Muscle layer of colon (tissue), 2 donors: ENCODE measurements around the gene MYL4.

Experiments
- H3K27ac ChIP-seq: one replicate; pipeline ENCODE4 v1.7.0; 2013; ENCODE audit warnings: low read depth, mild to moderate bottlenecking, low read length, moderate library complexity
- H3K27me3 ChIP-seq, 2 donors: one replicate each; pipeline ENCODE4 v1.7.0; 2013; ENCODE audit warnings: low read length in 2 of 2, mild to moderate bottlenecking in 2 of 2; ENCODE audit not compliant: insufficient read depth in 2 of 2, control insufficient read depth in 1 of 2
- H3K36me3 ChIP-seq: one replicate; pipeline ENCODE4 v1.7.0; 2013; ENCODE audit warnings: mild to moderate bottlenecking, low read length; ENCODE audit not compliant: insufficient read depth
- H3K4me1 ChIP-seq: one replicate; pipeline ENCODE4 v1.7.0; 2013; ENCODE audit warnings: mild to moderate bottlenecking, low read length; ENCODE audit not compliant: insufficient read depth
- H3K4me3 ChIP-seq, 2 donors: one replicate each; pipeline ENCODE4 v1.7.0; 2013; ENCODE audit warnings: low read length in 2 of 2, low read depth in 1 of 2, mild to moderate bottlenecking in 1 of 2, moderate library complexity in 1 of 2
- H3K9ac ChIP-seq: one replicate; pipeline ENCODE4 v1.7.0; 2013; ENCODE audit warnings: low read length
- H3K9me3 ChIP-seq: one replicate; pipeline ENCODE4 v1.7.0; 2013; ENCODE audit warnings: mild to moderate bottlenecking, low read length
- donor health status: abdominal sarcoma.
- donor health status: Adenocarcinoma of cecum.

The MYL4 gene

DNA sequence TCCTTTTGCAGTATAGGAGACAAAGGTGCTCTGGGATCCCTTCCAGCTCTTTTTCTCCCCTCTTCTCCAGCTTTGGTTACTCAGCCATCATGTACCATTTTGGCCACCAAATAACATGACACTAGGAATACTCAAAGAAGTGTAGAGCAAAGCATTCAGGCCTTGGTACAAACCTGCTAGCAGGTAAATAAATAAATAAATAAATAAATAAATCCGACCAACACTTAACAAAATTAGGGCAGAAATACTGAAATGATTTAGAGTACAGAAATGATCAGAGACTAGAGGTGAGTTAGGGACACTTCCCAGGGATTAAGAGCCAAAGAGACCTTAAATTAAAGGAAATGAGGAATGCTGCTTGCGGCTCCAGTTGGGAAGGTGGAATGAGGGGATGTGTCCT, 26.8 kb downstream of the MYL4 start:
- H3K27ac ChIP-seq: no peak overlapping the region
- no peaks in the 10 kb centered on the region for H3K36me3 ChIP-seq
- H3K9me3 ChIP-seq: no peaks in the 10 kb centered on the region
- no peak overlapping the region for H3K9ac ChIP-seq
- H3K27me3 ChIP-seq: no peaks in the 10 kb centered on the region
- no peak overlapping the region for H3K4me3 ChIP-seq
- H3K4me1 ChIP-seq: peaks cover 16% of the 10 kb centered on the region

GRCh38 chr17:47237841-47238240, 28.7 kb downstream of the MYL4 start:
- H3K27me3 ChIP-seq: no peaks in the 10 kb centered on the region
- no peak overlapping the region for H3K9ac ChIP-seq
- H3K36me3 ChIP-seq: no peaks in the 10 kb centered on the region
- H3K4me3 ChIP-seq: no peak overlapping the region
- no peak overlapping the region for H3K27ac ChIP-seq
- peaks cover 16% of the 10 kb centered on the region for H3K4me1 ChIP-seq
- H3K9me3 ChIP-seq: no peaks in the 10 kb centered on the region

GRCh38 chr17:47238321-47239010, 29.3 kb downstream of the MYL4 start:
- no peaks in the 10 kb centered on the region for H3K36me3 ChIP-seq
- no peaks in the 10 kb centered on the region for H3K27me3 ChIP-seq
- no peak overlapping the region for H3K27ac ChIP-seq
- peaks cover 16% of the 10 kb centered on the region for H3K4me1 ChIP-seq
- no peak overlapping the region for H3K9ac ChIP-seq
- no peaks in the 10 kb centered on the region for H3K9me3 ChIP-seq
- H3K4me3 ChIP-seq: no peak overlapping the region

- Histone ChIP-seq H3K36me3 (no peaks in the 10 kb centered on the region), H3K9me3 (no peaks in the 10 kb centered on the region), H3K4me1 (peaks cover 21% of the 10 kb centered on the region), H3K4me3 (no peak overlapping the region), H3K27me3 (no peaks in the 10 kb centered on the region), H3K9ac (no peak overlapping the region), H3K27ac (peak overlapping the region; percentile 44)
These were observed 30.4 kb downstream of the MYL4 start for GRCh38 chr17:47239619-47239966.

DNA sequence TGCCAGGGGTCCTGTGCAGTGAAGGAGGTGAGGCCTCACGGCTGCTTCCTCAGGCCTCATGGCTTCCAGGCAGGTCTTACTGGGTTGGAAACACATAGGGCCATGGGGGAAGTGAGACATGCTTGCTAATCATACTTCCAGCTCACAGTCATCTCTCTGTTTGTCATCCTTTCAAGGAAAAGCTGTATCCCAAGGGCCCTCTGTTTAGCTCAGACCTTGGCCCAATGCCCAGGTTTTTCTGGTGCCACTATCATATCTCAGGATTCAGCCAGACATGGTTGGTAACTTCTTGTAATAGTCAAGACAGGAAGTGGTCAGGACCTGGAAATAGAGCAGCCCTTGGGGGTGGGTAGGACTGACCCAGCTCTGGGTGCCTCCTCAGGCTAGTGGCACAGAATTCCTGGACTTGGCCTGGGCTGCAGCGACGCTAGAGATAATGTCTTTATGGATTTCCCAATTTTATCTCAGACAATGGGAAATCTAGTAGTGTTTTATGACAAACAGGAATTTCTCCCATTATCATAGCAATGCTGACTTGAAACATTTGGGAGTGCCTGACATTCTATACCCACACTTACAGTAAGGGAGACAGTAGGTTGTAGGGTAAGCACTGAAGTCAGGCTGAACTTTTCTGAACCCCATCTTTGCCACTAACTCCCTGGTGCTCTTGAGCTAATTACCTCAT, 31.0 kb downstream of the MYL4 start:
- Histone ChIP-seq H3K9ac (no peak overlapping the region), H3K4me3 (no peak overlapping the region), H3K9me3 (no peaks in the 10 kb centered on the region), H3K4me1 (peaks cover 21% of the 10 kb centered on the region), H3K27me3 (no peaks in the 10 kb centered on the region), H3K36me3 (no peaks in the 10 kb centered on the region), H3K27ac (peak overlapping the region; percentile 44)

DNA sequence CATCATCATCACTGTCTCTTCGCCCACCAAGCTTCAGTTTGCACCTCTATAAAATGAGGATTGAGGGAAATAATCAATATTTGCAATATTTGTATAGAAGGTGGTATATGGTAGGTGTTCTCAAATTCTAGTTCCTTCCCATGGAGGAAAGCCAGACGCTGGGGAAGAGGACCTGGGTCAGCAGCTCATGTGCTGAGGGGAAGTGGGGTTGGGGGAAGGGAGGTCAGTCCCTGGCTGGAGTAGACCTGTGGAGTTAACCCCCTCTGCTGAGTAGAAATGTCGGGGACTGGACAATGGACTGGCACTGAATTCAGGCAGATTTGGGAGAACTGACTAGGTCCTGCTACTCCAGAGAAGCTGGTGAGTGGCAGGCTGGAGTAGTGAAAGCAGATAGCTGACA, 31.7 kb downstream of the MYL4 start:
- peaks cover 21% of the 10 kb centered on the region for H3K4me1 ChIP-seq
- no peak overlapping the region for H3K27ac ChIP-seq
- H3K36me3 ChIP-seq: no peaks in the 10 kb centered on the region
- H3K9ac ChIP-seq: no peak overlapping the region
- H3K27me3 ChIP-seq: no peaks in the 10 kb centered on the region
- H3K9me3 ChIP-seq: no peaks in the 10 kb centered on the region
- H3K4me3 ChIP-seq: no peak overlapping the region

GRCh38 chr17:47242648-47243047, 33.5 kb downstream of the MYL4 start:
- Histone ChIP-seq H3K9me3 (no peaks in the 10 kb centered on the region), H3K36me3 (no peaks in the 10 kb centered on the region), H3K4me3 (no peak overlapping the region), H3K4me1 (peaks cover 21% of the 10 kb centered on the region), H3K27me3 (no peaks in the 10 kb centered on the region), H3K27ac (no peak overlapping the region), H3K9ac (no peak overlapping the region)

DNA sequence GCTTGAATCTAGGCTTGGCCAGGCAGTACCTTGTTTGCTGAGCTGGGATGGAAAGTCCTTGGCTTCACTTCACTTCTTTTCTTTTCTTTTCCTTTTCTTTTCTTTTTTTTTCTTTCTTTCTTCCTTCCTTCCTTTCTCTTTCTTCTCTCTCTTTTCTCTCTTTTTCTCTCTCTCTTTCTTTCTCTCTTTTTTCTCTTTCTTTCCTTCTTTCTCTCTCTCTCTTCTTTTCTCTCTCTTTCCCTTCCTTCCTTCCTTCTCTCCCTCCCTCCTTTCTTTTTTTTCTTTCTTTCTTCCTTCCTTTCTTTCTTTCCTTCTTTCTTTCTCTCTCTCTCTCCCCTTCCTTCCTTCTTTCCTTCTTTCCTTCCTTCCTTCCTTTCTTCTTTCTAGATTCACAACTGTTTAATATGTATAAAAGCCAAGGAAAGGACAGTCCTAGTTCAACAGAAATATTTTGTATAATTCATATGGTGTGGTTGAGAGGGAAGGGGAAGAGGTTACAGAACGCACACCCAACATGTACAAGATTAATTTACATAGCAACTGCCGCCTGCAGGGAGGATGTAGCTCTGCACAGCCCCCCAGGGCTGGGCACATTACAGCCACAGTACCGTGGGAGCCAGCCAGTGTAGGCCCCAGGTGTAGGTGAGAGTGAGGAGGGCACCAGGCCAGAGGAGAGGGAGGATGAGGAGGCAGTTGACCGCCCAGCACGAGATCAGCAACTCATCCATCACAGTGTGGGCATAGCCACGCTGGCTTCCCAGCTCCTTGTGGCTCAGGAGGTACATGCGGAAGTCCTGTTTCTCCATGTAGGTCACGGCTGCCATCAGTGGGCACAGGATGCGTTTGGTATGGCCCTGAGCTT, 34.8 kb downstream of the MYL4 start:
- no peaks in the 10 kb centered on the region for H3K9me3 ChIP-seq
- H3K36me3 ChIP-seq: no peaks in the 10 kb centered on the region
- no peak overlapping the region for H3K27ac ChIP-seq
- H3K4me3 ChIP-seq: no peak overlapping the region
- H3K27me3 ChIP-seq: no peaks in the 10 kb centered on the region
- peaks cover 21% of the 10 kb centered on the region for H3K4me1 ChIP-seq
- no peak overlapping the region for H3K9ac ChIP-seq

DNA sequence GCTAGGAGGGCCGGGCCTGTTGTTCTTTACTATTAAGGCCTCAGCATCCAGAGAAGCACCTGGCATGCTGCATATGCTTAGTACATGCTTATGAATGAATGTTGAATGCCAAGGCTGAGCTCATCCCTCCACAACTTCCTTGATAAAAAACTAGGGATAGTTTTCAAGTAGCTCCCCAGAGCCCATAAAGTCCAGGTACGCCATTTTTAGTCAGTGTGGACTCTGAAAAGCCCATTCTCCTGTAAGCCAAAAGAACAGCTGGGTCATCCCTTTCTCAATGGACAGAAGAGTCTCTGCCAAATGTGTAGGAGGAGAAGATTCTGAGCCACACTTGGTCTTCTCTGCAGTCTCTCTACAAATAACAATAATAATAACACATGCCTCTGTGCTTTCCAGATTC, 35.5 kb downstream of the MYL4 start:
- Histone ChIP-seq H3K27ac (no peak overlapping the region), H3K4me1 (peaks cover 15% of the 10 kb centered on the region), H3K27me3 (no peaks in the 10 kb centered on the region), H3K36me3 (no peaks in the 10 kb centered on the region), H3K9ac (no peak overlapping the region), H3K9me3 (no peaks in the 10 kb centered on the region), H3K4me3 (no peak overlapping the region)

GRCh38 chr17:47246120-47246519, 37.0 kb downstream of the MYL4 start:
- H3K27me3 ChIP-seq: no peaks in the 10 kb centered on the region
- H3K36me3 ChIP-seq: no peaks in the 10 kb centered on the region
- no peaks in the 10 kb centered on the region for H3K9me3 ChIP-seq
- H3K27ac ChIP-seq: no peak overlapping the region
- peaks cover 4% of the 10 kb centered on the region for H3K4me1 ChIP-seq
- H3K9ac ChIP-seq: no peak overlapping the region
- no peak overlapping the region for H3K4me3 ChIP-seq

DNA sequence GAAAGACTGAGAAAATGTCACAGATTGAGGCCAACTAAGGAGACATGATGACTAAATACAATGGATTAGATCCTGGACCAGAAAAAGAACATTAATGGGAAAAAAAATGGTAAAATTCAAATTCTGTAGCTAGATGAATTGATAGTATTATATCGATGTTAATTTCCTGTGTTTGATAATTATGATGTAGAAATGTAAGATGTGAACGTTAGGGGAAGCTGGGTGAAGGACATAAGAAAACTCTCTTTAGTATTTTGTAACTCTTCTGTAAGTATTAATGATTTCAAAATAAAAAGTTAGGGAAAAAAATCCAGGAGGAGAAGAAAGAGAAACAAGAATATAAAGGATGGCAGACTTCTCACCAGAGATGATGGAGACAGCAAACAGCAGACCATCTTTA, 41.7 kb downstream of the MYL4 start:
- H3K4me1 ChIP-seq: peaks cover 4% of the 10 kb centered on the region
- no peaks in the 10 kb centered on the region for H3K36me3 ChIP-seq
- no peaks in the 10 kb centered on the region for H3K9me3 ChIP-seq
- H3K27ac ChIP-seq: no peak overlapping the region
- H3K4me3 ChIP-seq: no peak overlapping the region
- H3K27me3 ChIP-seq: no peaks in the 10 kb centered on the region
- H3K9ac ChIP-seq: no peak overlapping the region
